Retina (tissue), 1 donor: Measurements from ENCODE around the gene ZFYVE28.

Source experiments
- DNase-seq: peaks from one replicate; pipeline ENCODE4 v3.0.0-alpha.2; 2016

Gene ZFYVE28

DNA sequence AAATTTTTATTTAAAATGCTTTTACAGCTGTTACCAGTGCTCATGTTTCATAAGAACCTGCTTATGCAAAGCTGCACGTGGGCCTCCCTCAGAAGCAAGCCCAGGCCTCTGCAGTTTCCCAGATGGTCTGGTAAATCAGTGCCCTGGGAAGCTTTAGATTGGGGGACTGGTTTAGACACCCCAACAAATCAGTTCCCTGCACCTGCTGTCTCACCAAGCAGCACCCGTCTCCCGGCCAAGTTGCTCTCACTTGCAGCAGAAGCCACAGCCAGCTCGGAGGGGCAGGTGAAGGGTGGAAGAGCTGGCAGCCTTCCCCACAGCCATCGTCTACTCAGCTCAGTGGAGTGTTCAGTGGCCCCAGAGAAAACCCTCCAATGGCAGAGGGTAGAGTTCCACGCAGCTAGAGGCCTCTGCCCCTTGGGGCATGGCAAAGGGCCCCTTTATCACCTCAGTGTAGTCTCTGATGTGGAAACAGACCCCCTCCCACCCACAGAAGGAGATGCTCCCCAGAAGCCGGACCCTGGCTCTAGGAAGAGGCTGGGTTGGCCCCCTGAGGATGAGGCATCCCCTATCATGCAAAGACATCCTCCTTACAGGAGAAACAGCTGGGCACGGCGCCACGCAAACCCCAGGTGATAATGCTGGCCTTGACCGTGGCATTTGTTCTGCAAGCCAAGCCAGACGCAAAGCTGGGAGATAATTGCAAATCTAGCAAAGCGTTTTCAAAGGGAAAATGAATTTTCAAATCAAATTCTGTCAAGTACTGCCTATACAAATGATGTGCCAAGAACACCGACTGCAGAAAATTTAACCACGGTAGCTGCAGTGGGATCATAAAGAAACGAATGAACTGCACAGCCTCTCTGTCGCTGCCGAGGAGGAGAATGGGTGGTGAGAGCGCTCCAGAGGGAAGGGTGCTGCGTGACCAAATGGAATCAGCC is 51.9 kb downstream of the ZFYVE28 start:
- DNase-seq, result no peak

DNA sequence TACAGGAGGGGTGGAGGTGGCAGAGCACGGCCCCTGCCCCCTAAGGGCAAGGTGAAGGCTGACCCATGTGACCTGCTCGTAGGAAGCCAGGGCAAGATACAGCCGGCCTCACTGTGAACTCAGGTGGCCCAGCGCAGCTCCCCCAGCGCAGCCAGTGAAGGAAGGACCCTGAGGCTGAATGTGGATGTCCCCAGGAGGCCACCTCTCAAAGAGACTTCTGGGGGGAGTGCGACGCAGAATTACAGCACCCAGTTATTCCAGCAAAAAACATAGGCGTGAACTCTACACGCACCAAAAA is 52.6 kb downstream of the ZFYVE28 start:
- DNase-seq, result no peak

DNA sequence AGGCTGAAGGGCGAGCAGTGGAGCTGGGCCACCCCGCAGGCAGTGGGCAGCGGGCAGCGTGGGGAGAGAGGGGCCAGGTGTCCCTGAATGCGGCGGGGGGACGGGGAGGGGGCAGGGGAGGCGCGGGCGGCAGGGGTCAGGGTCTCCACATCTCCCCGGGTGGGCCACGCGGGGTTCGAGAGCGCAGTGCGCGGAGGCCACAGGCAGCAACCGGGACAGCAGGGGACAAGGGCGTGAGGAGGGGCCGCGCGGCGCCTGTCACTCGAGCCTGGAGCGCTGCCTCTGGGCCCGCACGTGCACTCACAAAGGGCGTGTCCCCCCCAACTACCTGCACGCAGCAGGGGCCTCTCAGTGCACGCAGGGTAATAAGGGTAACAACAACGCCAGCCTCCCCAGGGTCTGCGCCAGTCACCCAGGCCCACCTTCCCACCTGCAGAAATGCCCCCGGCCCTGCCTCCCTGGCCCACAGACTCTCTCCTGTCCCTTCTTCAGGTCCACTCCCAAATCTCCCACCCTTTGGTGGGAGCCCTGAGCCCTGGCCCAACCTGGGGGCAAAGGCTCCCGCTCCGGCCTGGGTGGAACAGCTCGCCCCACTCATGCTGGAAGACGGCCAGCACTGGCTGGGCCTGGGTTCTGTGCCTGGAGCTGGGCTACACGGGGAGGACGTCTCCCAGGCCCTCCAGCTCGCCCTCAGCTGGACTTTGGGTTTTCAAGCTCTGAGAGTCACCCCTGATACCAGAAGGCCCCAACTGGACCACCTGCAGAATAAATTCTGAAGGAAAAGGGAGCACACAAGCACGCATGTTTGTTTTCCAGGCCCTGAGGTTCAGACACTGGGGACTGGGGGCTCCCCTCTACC is 53.2 kb downstream of the ZFYVE28 start:
- peak; percentile 36 for DNase-seq

DNA sequence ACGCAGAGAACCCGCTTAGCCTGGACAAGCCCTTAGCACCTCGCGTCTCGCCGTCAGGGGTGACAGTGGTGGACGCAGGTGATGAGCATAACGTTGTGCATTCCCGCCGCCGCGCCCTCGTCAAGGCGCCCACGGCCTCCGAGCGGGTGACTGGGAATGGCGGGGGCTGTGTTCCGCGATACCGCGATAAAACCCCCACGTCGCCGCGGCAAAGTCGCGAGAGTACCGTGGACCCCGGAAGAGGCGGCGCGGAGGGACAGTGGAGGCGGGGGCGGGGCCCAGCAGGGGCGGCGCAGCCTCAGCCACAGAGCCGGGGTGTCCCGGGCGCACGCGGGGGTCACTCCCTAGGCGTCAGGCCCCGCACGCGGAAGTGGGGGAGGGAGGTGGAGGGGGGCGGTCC is 53.8 kb downstream of the ZFYVE28 start:
- DNase-seq, result peak; percentile 59

DNA sequence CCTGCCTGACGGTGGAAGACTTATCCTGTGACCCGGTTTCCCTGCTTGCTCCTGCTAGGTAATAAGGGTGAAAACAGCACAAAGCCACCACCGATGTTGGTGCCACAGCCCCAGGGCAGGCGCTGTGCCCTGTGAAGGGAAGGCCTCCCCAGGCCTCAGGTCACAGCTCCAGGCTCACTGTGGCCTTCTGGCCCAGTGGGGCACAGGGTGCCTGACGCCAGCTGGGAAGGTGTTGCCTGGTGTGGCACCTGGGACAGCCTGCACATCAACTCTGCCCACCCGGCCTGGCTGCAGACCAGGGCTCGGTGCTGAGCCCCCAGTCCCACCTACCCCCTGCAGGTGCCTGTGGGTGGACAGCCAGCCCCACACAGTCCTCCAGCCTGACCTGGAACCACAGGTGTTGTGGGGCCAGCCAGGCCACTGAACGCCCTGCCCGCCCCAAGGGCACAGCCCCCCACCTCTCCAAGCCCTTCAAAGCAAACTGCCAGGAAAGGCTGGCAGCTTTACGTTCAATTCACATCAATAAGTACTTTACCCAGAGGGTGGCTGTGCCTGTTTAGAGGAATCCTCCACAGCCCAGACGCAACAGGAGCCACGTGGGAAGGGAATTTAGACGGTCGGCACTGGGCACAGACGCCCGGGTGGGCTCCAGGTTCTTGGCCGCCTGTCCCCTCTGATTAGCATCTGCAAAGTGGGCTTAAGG is 54.3 kb downstream of the ZFYVE28 start:
- DNase-seq, result peak; percentile 27

DNA sequence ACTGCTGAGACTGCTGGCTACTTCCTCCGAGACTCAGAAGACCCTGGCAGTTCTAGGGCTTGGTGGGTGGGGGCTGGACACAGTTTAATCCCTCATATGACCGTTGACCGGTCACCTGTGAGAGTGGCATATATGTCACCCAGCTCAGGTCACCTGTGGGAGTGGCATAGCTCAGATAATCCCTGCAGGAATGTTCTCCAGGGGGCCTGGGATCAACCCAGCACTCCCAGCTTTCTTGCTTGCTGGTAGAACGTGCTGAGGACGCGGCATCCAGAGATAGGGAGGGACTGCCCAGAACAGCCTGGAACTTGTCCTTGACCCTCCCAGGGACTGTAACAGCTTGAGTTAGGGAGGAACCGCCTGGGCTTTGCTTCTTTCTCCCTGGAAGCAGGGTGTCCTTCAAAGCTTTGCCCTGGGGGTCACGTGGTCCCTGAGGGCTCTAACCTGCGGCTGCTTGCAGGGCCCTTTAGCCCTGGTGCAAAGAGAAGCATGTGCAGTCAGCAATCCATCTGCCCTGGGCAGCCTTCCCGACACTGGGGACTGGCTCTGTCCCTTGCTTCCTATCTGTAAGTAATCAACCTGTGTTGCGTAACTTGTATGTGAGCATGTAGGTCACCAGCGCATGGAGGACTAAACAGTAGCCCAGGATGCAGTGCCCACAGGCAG is 55.3 kb downstream of the ZFYVE28 start:
- peak; percentile 47 for DNase-seq

DNA sequence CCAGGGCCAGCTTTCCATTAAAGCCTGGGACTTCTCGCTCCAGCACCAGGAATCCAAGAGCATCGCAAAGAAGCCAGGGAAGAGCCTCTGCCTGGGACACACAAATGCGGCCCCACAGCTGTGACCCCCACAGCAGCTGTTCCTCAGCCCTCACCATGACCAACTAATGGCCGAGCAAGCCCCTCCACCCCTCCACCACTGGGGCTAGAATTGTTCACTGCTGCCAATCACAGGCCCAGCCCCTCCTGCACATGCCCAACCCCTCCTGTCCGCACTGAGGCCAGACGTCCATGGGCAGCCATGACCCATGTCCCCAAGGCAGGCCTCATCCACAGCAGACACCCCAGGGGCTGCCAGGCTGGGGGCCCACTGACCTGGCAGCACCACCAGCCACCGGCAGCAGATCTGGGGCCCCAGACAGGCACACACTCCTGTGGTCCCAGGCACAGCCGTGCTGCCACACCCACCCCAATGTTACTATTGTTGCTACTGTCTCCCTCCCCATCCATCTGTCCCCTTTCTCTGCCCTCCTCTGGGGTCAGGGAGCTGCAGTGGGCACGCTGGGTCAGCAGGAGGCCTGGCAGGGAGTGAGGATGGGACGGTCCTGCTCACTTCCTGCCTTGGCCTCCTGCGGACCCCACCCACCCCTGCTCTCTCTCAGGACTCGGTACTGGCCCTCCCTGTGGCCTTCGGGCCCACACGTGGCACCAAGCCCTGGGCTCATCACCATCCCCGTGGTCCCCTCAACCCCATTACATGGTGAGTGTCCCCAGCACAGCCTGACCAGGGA is 56.0 kb downstream of the ZFYVE28 start:
- DNase-seq, result peak; percentile 30

DNA sequence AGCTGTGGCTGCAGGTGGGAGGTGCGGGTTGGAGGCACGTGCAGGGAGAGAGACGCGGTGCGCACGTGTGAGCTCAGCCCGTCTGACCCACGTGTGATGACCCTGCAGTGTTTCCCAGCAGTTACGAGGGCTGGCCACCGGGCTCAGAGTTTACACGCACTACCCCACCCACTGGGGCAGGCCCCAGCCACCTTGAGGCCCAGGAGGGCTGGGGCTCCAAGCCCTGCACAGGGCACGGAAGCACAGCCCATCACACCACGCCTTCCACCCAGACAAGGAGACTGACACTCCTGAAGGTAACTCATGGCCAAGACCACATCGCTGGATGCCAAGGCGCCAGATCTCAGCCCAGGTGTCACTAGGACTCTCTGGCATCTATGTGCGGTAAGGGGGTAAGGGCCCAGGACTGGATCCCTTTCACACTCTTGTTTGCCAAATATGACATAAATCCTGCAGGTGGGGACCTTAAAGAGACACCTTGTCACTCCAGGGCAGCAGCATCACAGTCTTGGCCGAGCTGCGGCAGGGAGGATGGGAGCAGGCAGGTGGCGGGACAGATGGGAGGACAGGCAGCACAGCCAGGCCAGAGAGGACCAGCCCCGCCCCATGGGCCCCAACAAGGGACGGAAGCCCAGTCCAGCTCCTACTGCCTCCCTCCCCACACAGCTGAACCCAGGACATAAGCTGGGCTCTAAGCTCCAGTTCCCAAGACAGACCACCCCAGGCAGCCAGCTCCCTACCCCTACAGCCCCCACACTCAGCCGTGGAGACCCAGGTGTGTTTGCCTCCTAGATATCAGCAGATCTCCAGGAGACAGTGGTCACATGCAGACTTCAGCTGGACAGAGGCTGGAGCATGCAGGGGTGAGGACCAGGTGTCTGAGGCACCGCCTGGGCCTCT is 56.8 kb downstream of the ZFYVE28 start:
- no peak for DNase-seq

DNA sequence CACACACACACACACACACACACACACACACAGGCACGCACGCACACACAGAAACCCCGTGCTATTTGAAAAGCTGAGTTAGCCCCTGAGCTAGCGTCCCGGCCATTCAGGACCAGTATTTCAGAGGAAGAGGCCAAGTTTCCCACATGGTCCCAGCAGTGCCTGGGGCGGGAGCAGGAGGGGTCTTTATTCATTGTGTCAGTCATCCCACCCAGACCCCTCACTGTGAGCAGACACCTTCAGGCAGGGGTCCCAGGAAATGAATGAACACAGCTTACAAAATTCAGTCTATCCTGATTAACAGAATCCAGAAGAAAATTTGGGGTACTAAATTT is 58.1 kb downstream of the ZFYVE28 start:
- no peak for DNase-seq

DNA sequence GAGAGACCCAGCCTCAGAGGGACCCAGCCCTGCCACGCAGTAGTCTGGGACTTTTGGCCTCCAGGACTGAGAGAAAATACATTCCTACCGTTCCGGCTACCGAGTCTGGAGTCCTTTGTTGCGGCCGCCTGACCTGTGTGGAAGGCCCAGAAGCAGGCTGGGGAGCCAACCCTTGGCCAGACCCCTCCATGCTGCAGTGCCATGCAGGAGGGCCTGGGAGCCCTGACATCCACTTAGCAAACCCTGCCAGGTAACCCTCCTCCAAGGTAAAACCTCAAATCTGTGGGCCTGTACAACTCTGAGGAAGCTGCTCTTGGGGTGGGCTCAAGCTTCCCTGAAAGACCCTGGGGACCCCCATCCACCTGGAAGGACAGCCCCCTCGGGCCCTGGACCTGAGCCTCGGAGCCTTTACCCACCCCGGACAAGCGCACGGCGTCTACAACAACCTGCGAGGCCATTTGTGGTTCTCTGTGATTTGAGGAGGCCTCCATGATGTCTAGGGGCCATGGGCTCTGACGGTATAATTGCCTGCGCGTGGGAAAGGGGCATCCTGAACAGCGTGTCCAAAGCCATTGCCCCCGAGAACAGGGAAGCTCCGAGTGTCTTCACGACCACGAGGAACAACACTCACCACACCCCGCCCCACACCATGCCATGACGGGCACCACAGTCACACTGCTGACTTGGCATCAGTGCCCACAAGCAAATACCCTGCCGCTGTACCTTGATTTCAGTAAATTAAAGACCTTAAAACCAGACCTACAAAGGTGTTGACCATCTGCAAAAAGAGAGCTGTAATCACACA is 58.7 kb downstream of the ZFYVE28 start:
- no peak for DNase-seq

DNA sequence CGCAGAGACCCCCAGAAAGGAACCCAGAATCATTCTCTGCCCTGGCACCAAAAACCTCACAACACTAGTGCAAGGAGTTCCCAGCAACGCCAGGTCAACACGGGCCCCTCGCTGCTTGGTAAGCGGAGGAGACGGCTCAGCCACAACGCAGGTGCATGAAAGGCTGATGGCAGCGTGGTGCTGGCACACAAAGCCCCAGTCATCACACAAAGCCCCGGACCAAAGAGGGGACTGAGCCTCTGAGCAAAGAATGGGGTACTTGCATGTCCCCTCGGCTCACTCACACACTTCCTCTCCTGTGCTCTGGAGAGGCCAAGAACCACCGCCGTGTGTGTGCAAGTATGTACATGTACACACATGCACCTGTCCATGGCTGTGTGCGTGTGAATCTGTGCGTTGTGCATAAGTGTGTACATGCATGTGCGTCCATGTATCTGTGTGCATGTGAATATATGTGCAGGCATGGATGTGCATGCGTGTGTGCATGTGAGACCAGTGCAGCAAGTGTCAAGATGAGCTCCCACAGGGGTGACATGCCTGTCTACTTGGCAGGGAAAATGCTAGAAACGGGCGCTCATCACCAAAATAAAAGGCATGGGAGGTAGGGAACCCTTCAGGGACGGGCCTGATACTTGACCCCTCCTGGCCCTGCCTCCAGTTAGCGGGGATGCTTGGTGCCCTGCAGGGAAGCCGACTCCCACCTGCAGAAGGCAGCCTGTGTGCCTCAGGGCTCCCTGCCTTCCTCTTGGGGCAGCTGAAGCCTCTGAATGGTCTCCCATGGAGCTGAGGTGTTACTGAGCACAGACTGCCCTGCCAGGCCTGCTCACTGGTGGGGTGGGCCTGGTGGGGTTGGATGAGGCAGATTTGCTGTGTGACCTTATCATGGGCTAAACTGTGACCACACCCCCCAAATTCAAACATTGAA is 60.4 kb downstream of the ZFYVE28 start:
- no peak for DNase-seq

DNA sequence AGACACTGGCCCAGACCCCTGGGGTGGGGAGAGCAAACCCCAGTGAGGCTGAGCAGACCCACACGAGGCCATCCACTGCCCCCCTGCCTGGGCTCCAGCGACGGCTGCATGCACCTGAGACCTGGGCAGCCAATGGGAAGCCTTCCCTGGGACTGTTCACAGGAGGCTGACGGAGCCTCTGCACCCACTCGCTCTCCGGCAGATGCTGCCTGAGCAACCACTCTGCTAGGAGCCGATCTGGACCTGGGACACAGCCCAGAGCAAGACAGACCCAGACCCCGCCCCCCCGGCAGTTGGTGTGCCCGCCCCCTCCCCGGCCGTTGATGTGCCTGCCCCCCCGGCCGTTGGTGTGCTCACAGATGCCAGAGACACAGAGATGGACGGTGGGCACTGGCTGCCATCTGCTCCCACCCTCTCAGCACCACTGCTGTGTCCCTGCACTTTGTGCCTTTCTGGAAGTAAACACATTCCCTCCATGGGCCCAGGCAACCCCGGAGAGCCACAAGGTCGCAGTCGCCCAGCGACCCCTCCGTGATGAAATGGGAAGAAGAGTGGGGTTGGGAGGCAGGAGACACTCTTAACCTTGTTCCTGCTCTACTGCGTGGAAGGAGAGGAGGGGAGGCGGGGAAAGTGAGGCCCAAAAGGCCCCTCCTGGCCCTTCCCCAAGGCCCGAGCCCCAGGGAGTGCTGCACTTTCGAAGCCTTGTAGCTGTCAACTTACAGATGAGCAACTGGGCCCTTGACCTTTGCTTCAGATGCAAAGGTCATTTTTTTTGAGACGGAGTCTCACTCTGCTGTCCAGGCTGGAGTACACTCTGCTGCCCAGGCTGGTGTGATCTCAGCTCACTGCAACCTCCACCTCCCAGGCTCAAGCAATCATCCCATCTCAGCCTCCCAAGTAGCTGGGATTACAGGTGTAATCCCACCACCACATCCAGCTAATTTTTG is 62.0 kb downstream of the ZFYVE28 start:
- no peak for DNase-seq

DNA sequence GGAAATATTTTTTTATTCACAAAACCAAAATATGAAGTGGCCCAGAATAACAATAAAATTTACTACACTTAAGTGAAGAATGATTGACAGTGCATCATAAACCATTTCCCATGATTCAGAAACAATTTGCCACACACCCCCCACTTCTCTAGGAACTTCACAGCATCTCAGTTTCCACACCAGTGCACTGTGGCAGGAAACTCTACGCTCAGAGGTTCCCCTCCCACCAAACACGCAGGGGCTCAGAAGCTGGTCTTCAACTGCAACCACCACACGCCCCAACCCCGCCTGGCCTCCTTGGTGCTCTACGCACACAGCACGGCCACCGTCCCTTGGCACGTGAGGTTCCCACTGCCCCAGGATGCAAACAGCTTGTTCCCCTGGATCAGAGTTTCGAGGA is 63.7 kb downstream of the ZFYVE28 start:
- no peak for DNase-seq

DNA sequence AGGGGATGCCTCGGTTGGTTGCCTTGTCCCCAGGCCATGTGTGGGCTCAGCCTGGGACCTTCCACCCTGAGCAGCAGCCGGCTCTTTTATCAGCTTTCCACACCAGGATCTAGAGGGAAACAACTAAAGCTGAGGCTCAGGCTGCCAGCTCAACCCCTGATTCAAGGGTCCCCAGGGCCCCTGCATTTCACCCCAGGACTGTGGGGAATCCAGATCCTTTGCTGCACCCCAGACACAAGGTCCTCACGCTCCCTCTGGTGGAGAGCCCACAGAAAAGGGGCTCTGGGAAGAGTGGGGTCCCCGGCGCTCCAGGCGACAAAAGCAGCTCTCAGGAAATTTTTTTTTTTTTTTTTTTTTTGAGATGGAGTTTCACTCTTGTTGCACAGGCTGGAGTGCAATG is 64.3 kb downstream of the ZFYVE28 start:
- DNase-seq, result no peak

DNA sequence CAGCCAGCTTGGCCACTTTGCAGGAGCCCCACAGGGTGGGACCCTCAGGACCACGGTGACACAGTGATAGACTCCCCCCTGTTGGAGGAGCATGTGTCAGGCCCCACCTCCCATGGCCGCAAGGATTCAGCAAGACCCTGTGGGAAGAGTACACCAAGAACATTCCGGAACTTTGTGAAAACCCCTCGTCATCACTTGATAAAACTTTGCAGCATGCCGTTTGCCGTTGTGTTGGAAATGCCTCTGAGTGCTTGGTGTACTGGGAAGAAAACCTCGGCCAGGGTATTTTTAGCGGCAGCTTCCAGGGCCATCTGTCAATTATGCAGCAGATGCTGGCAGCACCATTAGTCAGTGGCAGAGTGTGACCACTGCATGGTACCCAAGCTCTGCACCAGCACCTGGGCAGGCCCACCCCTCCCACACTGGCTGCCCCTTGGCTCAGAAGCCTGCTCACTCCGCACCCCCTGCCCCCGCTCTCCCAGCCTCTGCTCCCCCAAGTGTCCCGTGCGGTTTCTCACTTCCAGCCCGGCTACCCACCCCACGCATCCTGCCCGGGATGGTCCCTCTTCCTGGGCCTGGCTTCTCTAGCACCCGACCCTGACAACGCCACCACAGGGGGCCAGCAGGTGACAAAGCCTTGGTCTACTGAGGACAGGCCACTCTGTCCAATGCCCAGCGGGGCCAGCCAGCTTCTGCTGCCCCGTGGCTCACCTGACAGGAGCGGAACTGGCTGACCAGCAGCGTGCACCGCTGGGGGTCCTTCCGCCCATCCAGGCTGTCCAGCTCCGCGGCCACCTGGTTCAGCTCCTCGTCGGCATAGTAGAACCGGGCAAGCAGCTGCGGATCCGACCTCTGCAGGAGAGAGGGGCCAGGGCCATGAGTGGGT is 65.0 kb downstream of the ZFYVE28 start:
- no peak for DNase-seq

DNA sequence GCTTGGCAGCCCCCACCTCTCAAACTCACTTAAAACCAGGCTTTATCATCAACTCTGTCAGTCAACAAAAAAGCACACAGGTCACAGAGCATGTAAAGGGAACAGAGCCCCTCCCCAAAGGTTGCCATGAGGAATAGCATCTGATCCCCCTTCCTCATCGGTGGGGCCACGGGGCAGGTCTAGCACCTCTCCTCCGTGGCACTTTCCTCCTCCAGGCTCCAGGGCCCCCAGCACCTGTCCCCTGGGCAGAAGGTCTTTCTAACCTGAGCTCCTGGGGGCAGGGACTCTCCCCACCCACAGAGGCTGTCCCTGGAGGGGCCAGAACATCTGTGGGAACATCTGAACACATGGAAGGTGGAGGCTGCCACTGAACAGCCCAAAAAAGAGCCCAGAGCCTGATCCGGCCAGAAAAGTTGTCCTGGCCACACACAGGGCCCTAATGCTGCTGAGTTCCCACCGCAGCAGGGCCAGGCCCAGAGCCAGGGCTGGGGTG is 65.7 kb downstream of the ZFYVE28 start:
- no peak for DNase-seq

DNA sequence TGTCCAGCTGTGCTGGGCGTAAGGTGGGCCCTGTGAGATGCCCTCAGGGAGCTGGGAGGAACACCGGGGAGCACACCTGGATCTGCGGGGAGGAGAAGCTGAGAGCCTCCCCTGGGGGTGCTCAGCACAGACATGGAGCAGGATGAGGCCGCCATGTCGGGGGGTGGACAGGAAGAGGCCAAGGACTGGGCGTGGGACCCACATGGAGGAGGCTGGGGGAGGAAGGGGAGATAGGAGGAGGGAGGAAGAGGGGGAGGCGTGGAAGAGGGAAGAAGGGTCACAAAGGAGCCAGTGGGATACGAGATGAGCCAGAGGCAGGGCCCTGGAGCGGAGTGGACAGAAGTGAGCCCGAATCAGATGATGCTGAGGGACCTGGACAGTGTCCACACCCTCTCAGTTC is 66.3 kb downstream of the ZFYVE28 start:
- DNase-seq, result no peak
